ENCODE measurements around the gene DGCR8. TPM values are rescaled to one million over a fixed set of nuclear protein-coding genes. Genes with fewer than 3 reads are reported as not detected.

Gene DGCR8
- total and polyA plus RNA-seq, 2 experiments from 2014 or later, result 14.0 to 28.7 TPM

DNA sequence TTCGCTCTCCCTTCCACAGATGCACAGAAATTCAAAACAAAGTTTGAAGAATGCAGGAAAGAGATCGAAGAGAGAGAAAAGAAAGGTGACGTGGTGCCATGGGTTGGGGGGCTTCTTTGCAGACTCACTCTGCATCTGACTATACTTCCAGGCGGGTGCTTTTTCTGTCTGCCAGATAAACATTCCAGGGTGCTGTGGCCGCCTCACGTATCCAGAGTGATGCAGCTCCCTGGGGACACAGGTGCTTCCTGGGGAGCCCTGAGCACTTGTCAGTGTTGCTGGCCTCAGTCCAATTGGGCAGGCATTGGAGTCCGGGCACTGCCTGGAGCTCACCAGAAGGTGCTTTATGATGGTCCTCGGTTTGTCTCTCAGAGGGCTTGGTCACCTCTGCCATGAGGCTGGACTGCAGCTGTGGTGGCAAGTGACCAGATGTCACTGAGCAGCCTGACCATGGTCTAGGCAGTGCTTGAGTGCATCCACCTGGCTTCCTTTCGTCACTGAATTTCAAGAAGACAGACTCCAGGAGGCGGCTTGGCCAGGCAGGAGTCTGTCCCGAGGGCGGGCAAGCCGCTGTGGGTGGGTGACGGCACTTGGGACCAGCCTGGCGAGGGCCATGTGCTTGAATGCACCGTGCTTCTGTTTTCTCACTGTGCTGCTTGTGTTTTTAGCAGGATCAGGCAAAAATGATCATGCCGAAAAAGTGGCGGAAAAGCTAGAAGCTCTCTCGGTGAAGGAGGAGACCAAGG, 46.4 kb downstream of the DGCR8 start:
- Histone ChIP-seq H3K27me3 (replicated peaks; ENCODE audit: insufficient read depth) (no peaks in the 10 kb centered on the region), H3K4me3 (no peak overlapping the region), H3K36me3 (ENCODE audit: low read depth) (0 out of 2 replicates have a peak, but pooled peaks cover 6% of the 10 kb centered on the region), H3K9me2 (ENCODE audit: insufficient read depth) (no peaks in the 10 kb centered on the region), H3K9me3 (ENCODE audit: low read depth) (no peaks in the 10 kb centered on the region), H3K9ac (no peak overlapping the region), H3K79me2 (ENCODE audit: insufficient read depth) (peaks cover 28% of the 10 kb centered on the region), H3K4me2 (ENCODE audit: unreplicated experiment) (no peak overlapping the region), H3F3A (ENCODE audit: insufficient read depth) (peaks cover 28% of the 10 kb centered on the region; the same call in 1 of the 2 replicates), H2AFZ (no peak overlapping the region), H3K27ac (no peak overlapping the region), H4K20me1 (ENCODE audit: insufficient read depth) (no peaks in the 10 kb centered on the region), H3K4me1 (ENCODE audit: insufficient read depth) (no peaks in the 10 kb centered on the region)
- 84 to 85% methylated on average over 17 to 19 of the region's 19 CpGs for WGBS, 2 experiments (ENCODE audit: low coverage in 1 of 2, low lambda C conversion rate in 2 of 2, missing lambda C conversion rate in 2 of 2)
- TF ChIP-seq EZH2 (IDR thresholded peaks at IDR 0.05; ENCODE audit: insufficient read depth, poor library complexity, severe bottlenecking) (no peak), EZH2phosphoT487 (IDR thresholded peaks at IDR 0.05; ENCODE audit: insufficient read depth, low read depth) (no peak)
- DNase-seq, result no peak
- in situ Hi-C loops (cut with MboI), result no loop called here

DNA sequence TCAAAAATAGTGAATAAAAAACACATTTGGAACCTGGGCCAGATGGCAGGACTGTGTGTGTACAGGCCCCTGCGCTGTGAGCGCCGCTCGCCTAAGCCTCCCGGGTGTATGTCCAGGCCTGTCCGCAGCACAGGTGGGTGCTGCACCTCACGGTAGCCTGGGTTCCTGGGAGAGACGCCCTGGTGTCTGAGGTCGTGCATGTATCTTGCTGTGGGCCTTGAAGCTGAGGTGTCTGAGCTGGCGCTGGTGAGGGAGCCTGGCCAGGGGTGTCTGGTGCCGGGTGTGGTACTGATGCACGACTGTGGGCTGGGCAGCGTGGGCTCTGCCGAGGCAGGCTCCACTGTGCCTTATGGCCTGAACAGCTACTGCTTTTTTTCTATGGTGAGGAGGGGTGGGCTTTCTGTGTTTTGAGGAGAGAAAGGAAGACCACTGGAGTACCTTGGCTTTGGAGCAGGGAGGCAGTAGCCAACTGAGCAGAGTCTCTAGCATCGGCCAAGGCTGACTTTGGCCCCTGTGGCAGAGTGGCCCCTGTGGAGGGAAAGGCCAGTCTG, 47.4 kb downstream of the DGCR8 start:
- Histone ChIP-seq H3K27ac (no peak overlapping the region), H3K79me2 (ENCODE audit: insufficient read depth) (peaks cover 24% of the 10 kb centered on the region), H3K4me3 (no peak overlapping the region), H3K9ac (no peak overlapping the region), H3K9me2 (ENCODE audit: insufficient read depth) (no peaks in the 10 kb centered on the region), H3K4me1 (ENCODE audit: insufficient read depth) (no peaks in the 10 kb centered on the region), H2AFZ (no peak overlapping the region), H3K9me3 (ENCODE audit: low read depth) (no peaks in the 10 kb centered on the region), H3K36me3 (ENCODE audit: low read depth) (0 out of 2 replicates have a peak, but pooled peaks cover 6% of the 10 kb centered on the region), H3K27me3 (replicated peaks; ENCODE audit: insufficient read depth) (no peaks in the 10 kb centered on the region), H4K20me1 (ENCODE audit: insufficient read depth) (no peaks in the 10 kb centered on the region), H3K4me2 (ENCODE audit: unreplicated experiment) (no peak overlapping the region), H3F3A (ENCODE audit: insufficient read depth) (peaks cover 28% of the 10 kb centered on the region; the same call in 1 of the 2 replicates)
- DNase-seq, result no peak
- WGBS, 2 experiments (ENCODE audit: low coverage in 1 of 2, low lambda C conversion rate in 2 of 2, missing lambda C conversion rate in 2 of 2), result 84 to 85% methylated on average over 14 to 15 of the region's 15 CpGs
- TF ChIP-seq EZH2phosphoT487 (IDR thresholded peaks at IDR 0.05; ENCODE audit: insufficient read depth, low read depth) (no peak), EZH2 (IDR thresholded peaks at IDR 0.05; ENCODE audit: insufficient read depth, poor library complexity, severe bottlenecking) (no peak)
- in situ Hi-C loops (cut with MboI), result no loop called here

DNA sequence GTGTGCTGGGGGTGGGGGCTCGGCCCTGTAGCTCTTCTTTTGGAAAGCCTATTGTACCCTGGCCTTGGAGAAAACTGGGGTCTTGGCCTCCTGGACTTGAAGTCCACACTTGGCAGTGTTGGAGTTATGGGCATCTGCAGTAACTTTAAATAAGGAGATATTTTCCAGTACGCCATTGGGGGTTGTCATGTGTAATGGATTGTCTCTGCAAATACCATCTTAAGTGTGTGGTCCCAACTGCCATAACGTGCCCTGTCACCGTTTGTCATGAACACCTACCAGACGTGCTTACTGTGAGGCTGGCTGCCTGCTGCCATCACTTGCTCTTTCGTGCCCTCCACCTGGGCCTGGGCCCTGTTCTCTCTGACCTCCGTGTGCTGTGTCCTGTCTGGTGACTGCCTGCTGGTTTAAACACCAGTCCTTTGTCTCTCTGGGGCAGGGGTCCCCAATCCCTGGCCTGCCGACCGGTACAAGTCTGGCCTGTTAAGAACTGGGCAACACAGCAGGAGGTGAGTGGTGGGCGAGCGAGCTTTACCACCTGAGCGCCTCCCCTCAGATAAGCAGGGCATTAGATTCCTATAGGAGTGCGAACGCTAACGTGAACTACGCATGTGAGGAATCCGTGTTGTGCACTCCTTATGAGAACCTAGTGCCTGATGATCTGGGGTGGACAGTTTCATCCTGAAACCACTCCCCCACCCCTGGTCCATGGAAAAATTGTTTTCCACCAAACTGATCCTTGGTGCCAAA, 48.0 kb downstream of the DGCR8 start:
- in situ Hi-C loops (cut with MboI), result no loop called here
- Histone ChIP-seq H3K79me2 (ENCODE audit: insufficient read depth) (peaks cover 24% of the 10 kb centered on the region), H3K9me3 (ENCODE audit: low read depth) (no peaks in the 10 kb centered on the region), H4K20me1 (ENCODE audit: insufficient read depth) (no peaks in the 10 kb centered on the region), H3K27me3 (replicated peaks; ENCODE audit: insufficient read depth) (no peaks in the 10 kb centered on the region), H2AFZ (no peak overlapping the region), H3K27ac (no peak overlapping the region), H3K4me3 (no peak overlapping the region), H3K9ac (no peak overlapping the region), H3K4me1 (ENCODE audit: insufficient read depth) (peaks cover 4% of the 10 kb centered on the region; the same call in 1 of the 2 replicates), H3F3A (ENCODE audit: insufficient read depth) (peaks cover 28% of the 10 kb centered on the region; the same call in 1 of the 2 replicates), H3K9me2 (ENCODE audit: insufficient read depth) (no peaks in the 10 kb centered on the region), H3K36me3 (ENCODE audit: low read depth) (0 out of 2 replicates have a peak, but pooled peaks cover 6% of the 10 kb centered on the region), H3K4me2 (ENCODE audit: unreplicated experiment) (no peak overlapping the region)
- DNase-seq, result no peak
- 74 to 75% methylated on average over 17 of the region's 17 CpGs for WGBS, 2 experiments (ENCODE audit: low coverage in 1 of 2, low lambda C conversion rate in 2 of 2, missing lambda C conversion rate in 2 of 2)
- no peak for TF ChIP-seq EZH2phosphoT487 (IDR thresholded peaks at IDR 0.05; ENCODE audit: insufficient read depth, low read depth)
- no peak for TF ChIP-seq EZH2 (IDR thresholded peaks at IDR 0.05; ENCODE audit: insufficient read depth, poor library complexity, severe bottlenecking)

DNA sequence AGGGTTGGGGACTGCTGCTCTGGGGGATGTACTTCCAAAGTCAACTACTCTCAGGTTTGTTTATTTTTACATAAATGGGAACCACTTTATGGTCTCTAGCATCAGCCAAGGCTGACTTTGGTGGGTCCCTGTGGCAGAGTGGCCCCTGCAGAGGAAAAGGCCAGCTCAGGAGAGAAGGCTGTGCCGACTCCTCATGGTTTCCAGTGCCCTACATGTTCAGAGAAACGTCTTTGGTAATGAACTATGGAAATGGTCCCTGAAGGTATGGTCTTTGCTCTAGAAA, 48.5 kb downstream of the DGCR8 start:
- no peak overlapping the region for H3K9ac ChIP-seq

More for the DNA sequence above, 48.5 kb downstream of the DGCR8 start:
- Histone ChIP-seq H4K20me1 (ENCODE audit: insufficient read depth) (no peaks in the 10 kb centered on the region), H3K4me2 (ENCODE audit: unreplicated experiment) (no peak overlapping the region), H3K9me3 (ENCODE audit: low read depth) (no peaks in the 10 kb centered on the region), H3K36me3 (ENCODE audit: low read depth) (0 out of 2 replicates have a peak, but pooled peaks cover 6% of the 10 kb centered on the region), H2AFZ (no peak overlapping the region), H3F3A (ENCODE audit: insufficient read depth) (peaks cover 28% of the 10 kb centered on the region; the same call in 1 of the 2 replicates), H3K27me3 (replicated peaks; ENCODE audit: insufficient read depth) (no peaks in the 10 kb centered on the region), H3K27ac (no peak overlapping the region), H3K4me3 (no peak overlapping the region), H3K4me1 (ENCODE audit: insufficient read depth) (peaks cover 9% of the 10 kb centered on the region; the same call in 1 of the 2 replicates), H3K79me2 (ENCODE audit: insufficient read depth) (peaks cover 27% of the 10 kb centered on the region), H3K9me2 (ENCODE audit: insufficient read depth) (no peaks in the 10 kb centered on the region)
- in situ Hi-C loops (cut with MboI), result no loop called here
- 44 to 50% methylated on average over 2 of the region's 2 CpGs for WGBS, 2 experiments (ENCODE audit: low coverage in 1 of 2, low lambda C conversion rate in 2 of 2, missing lambda C conversion rate in 2 of 2)
- TF ChIP-seq EZH2 (IDR thresholded peaks at IDR 0.05; ENCODE audit: insufficient read depth, poor library complexity, severe bottlenecking) (no peak), EZH2phosphoT487 (IDR thresholded peaks at IDR 0.05; ENCODE audit: insufficient read depth, low read depth) (no peak)
- DNase-seq, result no peak

Data from GM23248 (cell line).